CD14-positive monocyte (primary cell): ENCODE measurements around the gene ZGRF1. TPM values are rescaled to one million over a fixed set of nuclear protein-coding genes. Genes with fewer than 3 reads are reported as not detected.
"Not testable (repeated sequence)": the region's sequence is repeated elsewhere in the genome, so short reads cannot be mapped to it uniquely, and the experiment has no call there.

Source experiments
- DNase-seq, 3 donors: peaks; one replicate each; pipeline ENCODE4 v3.0.0-alpha.2; 2011 to 2022
- H2AFZ ChIP-seq: 2 replicates; pipeline ENCODE4 v1.6.0; 2012; ENCODE audit warnings: mild to moderate bottlenecking, low read depth, low read length, inconsistent platforms; ENCODE audit not compliant: insufficient read depth, poor library complexity, severe bottlenecking
- H3K27ac ChIP-seq, 2 donors: 1 replicate in 1 of 2; 2 replicates in 1 of 2; pipeline ENCODE4 v1.5.1; 2012 to 2013; ENCODE audit warnings: low read length in 2 of 2, control low read depth in 1 of 2, inconsistent platforms in 1 of 2, low read depth in 1 of 2, mild to moderate bottlenecking in 1 of 2
- H3K27me3 ChIP-seq, 2 donors: one replicate each; pipeline versions ENCODE4 v1.6.0 to v1.6.1; 2011 to 2013; ENCODE audit warnings: low read length in 2 of 2; ENCODE audit not compliant: control insufficient read depth in 2 of 2, insufficient read depth in 2 of 2
- H3K36me3 ChIP-seq, 2 donors: replicated peaks in 1 of 2; 1 replicate in 1 of 2; 2 replicates in 1 of 2; pipeline versions ENCODE4 v1.5.1 to v1.6.1; 2012 to 2013; ENCODE audit warnings: low read length in 2 of 2, control low read depth in 1 of 2, inconsistent platforms in 1 of 2, mild to moderate bottlenecking in 1 of 2; ENCODE audit not compliant: insufficient read depth in 2 of 2, control insufficient read depth in 1 of 2
- H3K4me1 ChIP-seq, 2 donors: 1 replicate in 1 of 2; 2 replicates in 1 of 2; pipeline versions ENCODE4 v1.5.1 to v1.6.1; 2012 to 2013; ENCODE audit warnings: low read length in 2 of 2, control low read depth in 1 of 2, inconsistent platforms in 1 of 2, mild to moderate bottlenecking in 1 of 2, moderate library complexity in 1 of 2; ENCODE audit not compliant: insufficient read depth in 2 of 2, control insufficient read depth in 1 of 2
- H3K4me2 ChIP-seq: replicated peaks from 2 replicates; pipeline ENCODE3; 2012; ENCODE audit warnings: low read length, moderate library complexity, mild to moderate bottlenecking; ENCODE audit not compliant: poor library complexity, severe bottlenecking; ENCODE audit errors: extremely low read depth
- H3K4me3 ChIP-seq, 3 experiments: fragments of 200-600 bp in 1 of 3; sonication (generic) in 1 of 3; replicated peaks in 1 of 3; 1 replicate in 2 of 3; 2 replicates in 1 of 3; pipeline ENCODE4 v1.5.1; 2011 to 2013; ENCODE audit warnings: low read length in 3 of 3, mild to moderate bottlenecking in 3 of 3, control low read depth in 2 of 3, low read depth in 2 of 3, inconsistent platforms in 1 of 3, moderate library complexity in 1 of 3
- H3K79me2 ChIP-seq: 2 replicates; pipeline ENCODE4 v1.6.0; 2012; ENCODE audit warnings: mild to moderate bottlenecking, control low read depth, inconsistent platforms, low read length, moderate library complexity; ENCODE audit not compliant: insufficient read depth
- H3K9ac ChIP-seq: 2 replicates; pipeline ENCODE4 v1.6.0; 2017; ENCODE audit warnings: low read length, mild to moderate bottlenecking; ENCODE audit not compliant: insufficient read depth, poor library complexity, severe bottlenecking
- H3K9me3 ChIP-seq, 2 donors: replicated peaks in 1 of 2; 1 replicate in 1 of 2; 2 replicates in 1 of 2; pipeline versions ENCODE4 v1.5.1 to v1.6.1; 2012 to 2013; ENCODE audit warnings: low read length in 2 of 2, control low read depth in 1 of 2; ENCODE audit not compliant: control insufficient read depth in 1 of 2, insufficient read depth in 1 of 2
- H4K20me1 ChIP-seq: 2 replicates; pipeline ENCODE4 v1.6.0; 2012; ENCODE audit warnings: mild to moderate bottlenecking, low read length, control low read depth, moderate library complexity; ENCODE audit not compliant: insufficient read depth
- H3K27ac Mint-ChIP-seq, 7 donors: one replicate each; pipeline ENCODE4 v1.8.0; 2020; ENCODE audit warnings: mild to moderate bottlenecking in 7 of 7, mixed read lengths in 7 of 7, moderate library complexity in 6 of 7, inconsistent platforms in 2 of 7
- H3K27me3 Mint-ChIP-seq, 3 donors: one replicate each; pipeline ENCODE4 v1.8.0; 2021 to 2022; ENCODE audit warnings: low read depth in 3 of 3, mild to moderate bottlenecking in 3 of 3, mixed read lengths in 3 of 3, moderate library complexity in 3 of 3, inconsistent platforms in 1 of 3
- H3K36me3 Mint-ChIP-seq, 2 donors: one replicate each; pipeline ENCODE4 v1.8.0; 2020; ENCODE audit warnings: mixed read lengths in 2 of 2, inconsistent platforms in 1 of 2, mild to moderate bottlenecking in 1 of 2
- H3K4me1 Mint-ChIP-seq: one replicate; pipeline ENCODE4 v1.8.0; 2020; ENCODE audit warnings: mild to moderate bottlenecking, mixed read lengths
- H3K4me3 Mint-ChIP-seq, 2 donors: one replicate each; pipeline ENCODE4 v1.8.0; 2020; ENCODE audit warnings: mild to moderate bottlenecking in 2 of 2, mixed read lengths in 2 of 2, moderate library complexity in 1 of 2
- H3K9me3 Mint-ChIP-seq, 7 donors: one replicate each; pipeline ENCODE4 v1.8.0; 2020 to 2022; ENCODE audit warnings: mixed read lengths in 7 of 7, mild to moderate bottlenecking in 6 of 7, moderate library complexity in 6 of 7, inconsistent platforms in 2 of 7
- WGBS: methylation state at CpG from one replicate; pipeline ENCODE4 v1.1.5; 2013; ENCODE audit warnings: missing lambda C conversion rate; ENCODE audit not compliant: insufficient coverage; 5-methylcytosine and 5-hydroxymethylcytosine counted together
- intact Hi-C, 2 donors: fragments of 100-400 bp; cut with micrococcal nuclease; formaldehyde crosslinking; loops; one replicate each; pipeline versions ENCODE4 v1.15.0 to v1.15.1; 2023
- polyA plus RNA-seq, 3 donors: library from polyadenylated mRNA; depleted of rRNA in 1 of 3; unstranded in 2 of 3; stranded (reverse) in 1 of 3; fragments of 300-500 nt in 2 of 3; fragments of >200 nt in 1 of 3; fragmentation: Illumina TruSeq in 2 of 3; gene quantifications; 1 replicate in 2 of 3; 2 replicates in 1 of 3; pipeline ENCODE4 v1.2.3, GENCODE V29; 2012 to 2021
- TF ChIP-seq, protein P1 (sequence below): fragments of 200-600 bp; IDR thresholded peaks from one replicate; pipeline ENCODE4 v1.8.0; 2022; ENCODE audit warnings: antibody characterized with exemption, mild to moderate bottlenecking

ZGRF1 gene
- polyA plus RNA-seq, 3 donors: 0.81 to 2.9 (median 0.81) TPM

DNA sequence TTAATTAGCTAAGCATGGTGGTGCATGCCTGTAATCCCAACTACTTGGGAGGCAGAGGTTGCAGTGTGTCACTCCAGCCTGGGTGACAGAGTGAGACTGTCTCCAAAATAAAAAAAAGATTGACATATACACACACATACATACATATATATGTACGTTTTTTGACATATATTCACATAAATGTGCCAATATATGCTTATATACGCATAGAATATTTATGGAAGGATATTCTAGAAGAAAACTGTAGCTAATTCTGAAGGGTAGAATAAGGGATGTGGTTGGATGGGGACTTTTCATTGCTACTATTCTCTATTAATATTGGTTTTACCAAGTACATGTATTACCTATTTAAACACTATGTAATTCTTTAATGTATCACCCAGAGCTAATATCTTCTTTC lies 19.7 kb downstream of the ZGRF1 start:
- Histone ChIP-seq H3K4me2 (no peak overlapping the region), H3K27ac (no peak overlapping the region), H3K79me2 (no peaks in the 10 kb centered on the region), H3K4me1 (no peaks in the 10 kb centered on the region), H3K27me3 (no peaks in the 10 kb centered on the region), H2AFZ (no peak overlapping the region), H3K9ac (no peak overlapping the region), H4K20me1 (no peaks in the 10 kb centered on the region), H3K36me3 (peaks cover 5 to 21% of the 10 kb centered on the region in 2 donors), H3K4me3 (no peak overlapping the region), H3K9me3 (no peaks in the 10 kb centered on the region)
- Mint-ChIP-seq H3K36me3 (peaks cover 14 to 30% of the 10 kb centered on the region in 2 donors), H3K4me1 (no peaks in the 10 kb centered on the region), H3K27ac (no peak overlapping the region), H3K27me3 (no peaks in the 10 kb centered on the region), H3K4me3 (no peak overlapping the region), H3K9me3 (peaks cover 0 to 4% (median 0%) of the 10 kb centered on the region in 7 donors)
- WGBS: no CpG with 5 or more reads among the region's 2 CpGs
- intact Hi-C loops: no loop called here
- TF ChIP-seq, protein P1, sequence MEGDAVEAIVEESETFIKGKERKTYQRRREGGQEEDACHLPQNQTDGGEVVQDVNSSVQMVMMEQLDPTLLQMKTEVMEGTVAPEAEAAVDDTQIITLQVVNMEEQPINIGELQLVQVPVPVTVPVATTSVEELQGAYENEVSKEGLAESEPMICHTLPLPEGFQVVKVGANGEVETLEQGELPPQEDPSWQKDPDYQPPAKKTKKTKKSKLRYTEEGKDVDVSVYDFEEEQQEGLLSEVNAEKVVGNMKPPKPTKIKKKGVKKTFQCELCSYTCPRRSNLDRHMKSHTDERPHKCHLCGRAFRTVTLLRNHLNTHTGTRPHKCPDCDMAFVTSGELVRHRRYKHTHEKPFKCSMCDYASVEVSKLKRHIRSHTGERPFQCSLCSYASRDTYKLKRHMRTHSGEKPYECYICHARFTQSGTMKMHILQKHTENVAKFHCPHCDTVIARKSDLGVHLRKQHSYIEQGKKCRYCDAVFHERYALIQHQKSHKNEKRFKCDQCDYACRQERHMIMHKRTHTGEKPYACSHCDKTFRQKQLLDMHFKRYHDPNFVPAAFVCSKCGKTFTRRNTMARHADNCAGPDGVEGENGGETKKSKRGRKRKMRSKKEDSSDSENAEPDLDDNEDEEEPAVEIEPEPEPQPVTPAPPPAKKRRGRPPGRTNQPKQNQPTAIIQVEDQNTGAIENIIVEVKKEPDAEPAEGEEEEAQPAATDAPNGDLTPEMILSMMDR: no peak
- no peak for DNase-seq

DNA sequence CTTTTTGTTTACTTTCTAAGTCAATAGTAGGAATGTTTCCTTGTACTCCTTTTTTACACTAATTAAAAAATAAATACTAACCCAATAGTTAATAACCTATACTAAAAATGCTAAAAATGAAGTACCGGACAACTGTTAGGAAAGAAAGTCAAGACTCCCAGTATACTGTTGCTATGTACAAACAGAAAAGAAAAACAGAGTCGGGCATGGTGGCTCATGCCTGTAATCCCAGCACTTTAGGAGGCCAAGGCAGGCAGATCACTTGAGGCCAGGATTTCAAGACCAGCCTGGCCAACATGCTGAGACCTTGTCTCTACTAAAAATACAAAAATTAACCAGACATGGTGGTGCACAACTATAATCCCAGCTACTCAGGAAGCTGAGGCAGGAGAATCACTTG lies 23.9 kb downstream of the ZGRF1 start:
- intact Hi-C loops, H2AFZ ChIP-seq: not testable (repeated sequence)

More for the DNA sequence above, 23.9 kb downstream of the ZGRF1 start:
- H4K20me1 ChIP-seq, H3K4me2 ChIP-seq, H3K27ac ChIP-seq, H3K4me3 Mint-ChIP-seq, H3K4me1 ChIP-seq, H3K27me3 ChIP-seq, H3K79me2 ChIP-seq, H3K9me3 Mint-ChIP-seq, DNase-seq, H3K4me1 Mint-ChIP-seq, H3K27me3 Mint-ChIP-seq, H3K9me3 ChIP-seq, H3K4me3 ChIP-seq, H3K9ac ChIP-seq: not testable (repeated sequence)
- H3K27ac Mint-ChIP-seq: peak overlapping the region in 1 of 7 donors; percentile 13
- peaks cover 6 to 20% of the 10 kb centered on the region in 2 donors for H3K36me3 Mint-ChIP-seq
- H3K36me3 ChIP-seq: peaks cover 5 to 11% of the 10 kb centered on the region in 2 donors
- WGBS: no CpG with 5 or more reads among the region's 2 CpGs
